Fibroblast of peridontal ligament (primary cell): ENCODE results near the gene SNRNP40.
"Not testable (repeated sequence)": the region's sequence is repeated elsewhere in the genome, so short reads cannot be mapped to it uniquely, and the experiment has no call there.

Experiments
- DNase-seq: peaks from one replicate; pipeline ENCODE4 v3.0.0-alpha.2; 2010; ENCODE audit errors: extremely low read depth

The SNRNP40 gene

DNA sequence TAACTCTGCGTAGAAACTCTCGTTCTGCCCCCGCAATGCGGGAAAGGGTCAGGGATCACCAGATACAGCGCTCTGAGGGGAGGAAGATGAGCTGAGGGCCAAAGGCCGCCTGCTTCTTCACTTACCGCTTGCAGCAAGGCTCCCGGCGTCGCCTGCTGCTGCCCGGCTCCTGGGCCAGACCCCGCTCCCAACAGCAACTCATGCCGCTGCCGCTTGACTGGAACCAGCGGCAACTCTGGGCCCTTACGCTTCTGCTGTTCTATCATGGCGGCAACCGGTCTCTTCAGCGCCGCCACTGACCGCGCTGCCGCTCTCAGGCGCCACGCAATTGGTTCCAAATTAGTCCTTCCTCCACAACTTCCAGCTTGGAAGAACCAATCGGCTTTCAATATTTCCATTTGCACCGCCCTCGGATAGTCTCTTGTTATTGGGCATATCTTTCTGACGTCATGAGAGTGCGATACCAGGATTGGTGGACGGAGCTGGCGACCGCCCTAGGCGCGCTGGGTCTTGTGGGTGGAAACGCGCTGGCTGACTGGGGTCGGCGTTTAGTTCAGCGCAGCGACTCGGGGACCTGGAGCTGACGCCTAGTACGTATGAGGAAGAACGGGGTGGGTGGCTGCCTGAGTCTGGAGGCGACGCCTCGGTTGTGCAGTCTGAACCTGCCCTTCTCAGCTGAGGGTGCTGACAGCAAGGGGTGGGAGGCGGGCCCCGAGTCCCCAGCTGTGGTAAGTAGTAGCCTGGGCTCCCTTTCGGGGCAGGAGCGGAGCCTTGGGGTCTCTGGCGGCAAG lies at the start of gene SNRNP40, which contains the start of gene ZCCHC17:
SNRNP40 (minus strand) TSS at position 303 of the 791 bp plus-strand sequence; CDS start at position 266, 37 bp downstream.
ZCCHC17 (plus strand) TSS at position 547 of the 791 bp plus-strand sequence. CDS start 13,067 bp downstream, outside the sequence.
- peak; percentile 100 for DNase-seq

DNA sequence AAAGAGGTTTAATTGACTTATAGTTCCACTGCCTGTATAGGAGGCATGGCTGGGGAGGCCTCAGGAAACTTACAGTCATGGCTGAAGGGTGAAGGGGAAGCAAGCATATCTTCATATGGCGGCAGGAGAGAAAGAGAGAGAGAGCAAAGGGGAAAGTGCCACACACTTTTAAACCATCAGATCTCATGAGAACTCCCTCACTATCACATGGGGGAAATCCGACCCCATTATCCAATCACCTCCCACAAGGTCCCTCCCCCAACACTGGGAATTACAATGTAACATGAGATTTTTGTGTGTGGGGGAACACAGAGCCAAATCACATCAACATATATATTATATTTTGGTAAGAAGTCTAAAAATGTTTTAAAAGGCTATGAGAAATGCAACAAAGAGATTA lies 49.0 kb upstream of the SNRNP40 start:
- no peak for DNase-seq

DNA sequence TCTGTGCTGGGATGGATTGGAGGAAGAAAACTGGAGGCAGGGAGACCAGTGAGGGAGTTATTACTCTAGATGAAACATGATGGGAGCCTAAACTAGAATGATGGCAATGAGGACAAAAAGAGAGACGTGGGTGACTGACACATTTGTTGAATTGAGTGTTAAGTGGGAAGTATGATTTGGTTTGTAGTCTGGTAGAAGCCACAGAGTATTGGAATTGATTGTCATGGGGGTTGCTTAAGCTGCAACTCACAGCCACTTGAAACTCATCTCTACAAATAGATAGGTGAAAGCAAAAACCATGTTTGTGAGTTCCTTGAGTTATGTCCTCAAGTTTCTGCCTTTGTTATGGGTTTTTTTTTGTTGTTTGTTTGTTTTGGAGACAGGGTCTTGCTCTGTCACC lies 47.9 kb upstream of the SNRNP40 start:
- no peak for DNase-seq

DNA sequence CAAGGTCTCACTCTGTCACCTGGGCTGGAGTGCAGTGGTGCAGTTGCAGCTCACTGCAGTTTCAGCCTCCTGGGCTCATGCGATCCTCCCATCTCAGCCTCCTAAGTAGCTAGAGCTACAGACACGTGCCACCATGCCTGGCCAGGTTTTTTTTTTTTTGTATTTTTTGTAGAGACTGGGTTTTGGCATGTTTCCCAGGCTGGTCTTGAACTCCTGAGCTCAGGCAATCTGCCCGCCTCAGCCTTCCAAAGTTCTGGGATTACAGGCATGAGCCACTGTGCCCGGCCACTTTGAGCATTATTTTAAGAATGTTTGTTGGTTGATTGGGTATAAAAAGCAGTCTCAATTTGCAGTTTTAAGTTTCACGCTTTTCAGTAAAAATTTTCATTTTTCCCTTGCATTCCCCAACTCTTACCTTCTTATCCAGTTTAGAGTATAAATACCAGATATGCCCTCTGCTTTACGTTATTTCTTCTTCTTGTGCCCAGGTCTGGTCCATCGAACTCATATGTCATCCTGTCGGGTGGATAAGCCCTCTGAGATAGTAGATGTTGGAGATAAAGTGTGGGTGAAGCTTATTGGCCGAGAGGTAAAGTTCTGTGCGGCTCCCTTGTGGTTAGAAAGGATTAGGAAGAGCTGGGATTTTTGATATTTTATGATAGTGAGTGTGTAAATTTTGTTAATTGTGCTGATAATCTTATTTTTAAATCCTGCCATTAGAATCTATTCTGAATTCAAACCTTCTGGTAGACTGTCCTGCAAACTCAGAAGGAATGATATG lies 40.3 kb upstream of the SNRNP40 start:
- DNase-seq: peak; percentile 2

DNA sequence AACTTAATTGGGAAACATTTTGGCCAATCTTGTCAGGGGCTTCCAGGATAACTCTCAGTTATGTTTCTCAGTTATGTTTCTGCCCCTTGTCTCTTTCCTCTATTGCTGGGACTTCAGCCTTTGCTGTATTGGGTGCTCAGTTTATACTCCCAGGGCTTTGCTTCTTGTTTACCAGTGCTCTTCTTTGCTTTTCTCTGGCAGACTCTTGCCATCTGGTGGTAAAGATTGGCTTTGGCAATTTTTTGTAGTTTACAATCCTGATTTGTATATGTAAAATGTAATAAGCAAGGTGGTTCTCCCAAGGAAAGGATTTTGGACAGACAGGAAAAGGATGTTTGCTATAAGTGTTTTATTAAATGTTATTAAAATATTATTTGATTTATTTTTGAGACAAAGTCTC lies 38.4 kb upstream of the SNRNP40 start:
- DNase-seq: peak; percentile 71

DNA sequence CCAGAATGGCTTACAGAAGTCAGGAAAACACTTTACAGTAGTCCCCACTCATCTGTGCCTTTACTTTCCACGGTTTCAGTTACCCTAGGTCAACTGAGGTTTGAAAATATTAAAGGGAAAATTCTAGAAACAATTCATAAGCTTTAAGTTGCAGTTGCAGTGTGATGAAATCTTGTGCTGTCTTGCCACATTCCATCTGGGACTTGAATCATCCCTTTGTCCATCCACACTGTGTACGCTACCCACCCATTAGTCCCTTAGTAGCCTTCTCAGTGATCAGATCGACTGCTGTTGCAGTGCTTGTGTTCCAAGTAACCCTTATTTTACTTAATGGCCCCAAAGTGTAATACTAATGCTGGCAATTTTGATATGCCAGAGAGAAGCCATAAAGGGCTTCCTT lies 30.8 kb upstream of the SNRNP40 start:
- peak; percentile 13 for DNase-seq

DNA sequence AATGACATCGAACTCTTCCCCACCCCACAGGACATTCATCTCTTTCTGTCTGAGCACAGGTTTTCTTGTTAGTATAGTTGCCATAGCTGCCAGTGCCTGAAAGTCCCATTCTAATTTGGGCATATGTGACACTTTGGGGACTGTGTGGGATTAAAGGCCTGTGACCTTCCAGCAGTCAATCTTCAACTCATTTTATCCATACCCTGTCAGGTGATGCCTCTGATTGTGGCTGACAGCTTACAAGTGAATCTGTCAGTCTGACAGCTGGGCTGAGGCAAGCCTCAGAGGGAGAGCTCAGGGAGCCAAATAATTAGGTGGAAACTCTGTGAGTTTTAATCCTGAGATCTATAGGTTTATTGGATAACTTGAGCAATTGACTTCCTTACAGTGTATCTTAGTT lies 29.9 kb upstream of the SNRNP40 start:
- no peak for DNase-seq

DNA sequence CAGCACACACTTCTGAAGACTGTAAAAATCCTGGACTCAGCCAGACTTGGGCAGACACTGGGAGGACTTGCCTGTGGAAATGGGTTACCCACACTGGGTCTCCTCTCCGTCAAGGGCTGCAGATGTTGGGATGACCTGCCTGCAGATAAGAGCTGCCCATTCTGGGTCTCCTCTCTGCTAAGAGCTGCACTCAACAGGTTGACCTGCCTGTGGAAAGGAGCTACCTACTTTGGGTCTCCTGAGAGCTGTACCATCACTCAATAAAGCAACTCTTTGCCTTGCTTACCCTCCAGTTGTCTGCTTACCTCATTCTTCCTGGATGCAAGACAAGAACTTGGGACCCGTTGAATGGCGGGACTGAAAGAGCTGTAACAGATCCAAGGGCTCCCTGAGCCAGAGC lies 28.4 kb upstream of the SNRNP40 start:
- DNase-seq: no peak

DNA sequence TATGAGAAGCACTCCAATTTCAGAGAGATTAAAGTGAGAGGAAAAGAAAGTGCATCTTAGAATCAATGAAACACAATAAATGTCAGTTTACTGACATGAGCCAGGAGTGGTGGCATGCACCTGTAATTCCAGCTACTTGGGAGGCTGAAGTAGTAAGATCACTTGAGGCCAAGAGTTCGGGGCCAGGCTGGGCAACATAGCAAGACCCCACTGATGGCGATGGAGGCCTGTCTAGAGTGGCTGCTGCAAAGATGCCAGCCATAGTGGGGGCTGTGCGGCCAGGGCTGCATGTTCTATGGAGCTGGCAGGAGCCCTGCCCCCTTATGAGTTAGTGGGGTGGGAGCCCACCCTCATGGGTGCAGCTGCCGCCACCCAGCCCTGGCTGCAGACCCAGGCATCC lies 27.5 kb upstream of the SNRNP40 start:
- no peak for DNase-seq

DNA sequence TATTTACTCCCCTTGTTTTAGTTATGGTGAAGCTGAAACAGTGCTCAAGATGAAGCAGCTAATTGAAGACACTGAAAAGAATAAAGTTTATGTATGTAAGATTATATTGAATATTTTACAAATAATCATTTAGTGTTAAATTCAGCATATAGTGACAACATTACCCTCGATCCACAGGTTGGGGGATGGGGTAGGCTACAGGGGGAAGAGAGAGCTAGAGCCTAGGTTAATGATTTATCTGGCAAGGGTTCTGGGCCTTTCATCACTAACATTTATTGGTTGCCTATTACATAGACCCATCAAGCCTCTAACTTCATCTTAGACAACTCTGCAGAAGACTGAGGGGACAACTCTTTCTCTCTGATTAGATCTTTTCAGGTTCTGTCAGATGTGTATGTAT lies 21.6 kb upstream of the SNRNP40 start:
- no peak for DNase-seq

DNA sequence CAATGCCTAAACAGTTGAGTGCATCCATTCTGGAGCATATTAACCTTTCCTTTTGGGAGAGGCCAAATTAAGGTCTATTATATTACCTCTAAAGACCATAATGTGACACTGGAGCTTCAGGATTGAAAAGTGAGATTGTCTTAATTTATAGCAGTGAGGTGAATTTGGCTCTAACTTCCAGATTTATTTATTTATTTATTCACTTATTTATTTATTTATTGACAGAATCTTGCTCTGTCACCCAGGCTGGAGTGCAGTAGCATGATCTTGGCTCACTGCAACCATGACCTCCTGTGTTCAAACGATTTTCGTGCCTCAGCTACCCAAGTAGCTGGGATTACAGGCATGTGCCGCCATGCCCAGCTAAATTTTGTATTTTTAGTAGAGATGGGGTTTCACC lies 19.3 kb upstream of the SNRNP40 start:
- no peak for DNase-seq

DNA sequence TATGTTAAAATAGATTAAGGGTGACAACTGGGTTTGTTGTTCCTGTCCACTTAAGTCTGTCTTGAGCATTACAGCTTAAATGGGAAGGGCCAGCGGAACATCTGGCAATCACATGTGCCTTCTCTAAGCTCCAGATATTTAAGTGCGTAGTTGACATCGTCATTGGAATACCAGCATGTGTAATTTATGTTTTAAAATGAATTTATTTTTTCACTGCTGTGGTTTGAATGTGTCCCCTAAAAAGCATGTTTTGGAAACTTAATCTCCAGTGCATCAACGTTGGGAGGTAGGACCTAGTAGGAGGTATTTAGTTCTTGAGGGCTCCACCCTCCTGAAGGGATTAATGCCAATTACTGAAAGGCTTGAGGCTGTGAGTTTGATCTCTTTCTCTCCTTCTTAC lies 13.6 kb upstream of the SNRNP40 start:
- DNase-seq: peak; percentile 54

DNA sequence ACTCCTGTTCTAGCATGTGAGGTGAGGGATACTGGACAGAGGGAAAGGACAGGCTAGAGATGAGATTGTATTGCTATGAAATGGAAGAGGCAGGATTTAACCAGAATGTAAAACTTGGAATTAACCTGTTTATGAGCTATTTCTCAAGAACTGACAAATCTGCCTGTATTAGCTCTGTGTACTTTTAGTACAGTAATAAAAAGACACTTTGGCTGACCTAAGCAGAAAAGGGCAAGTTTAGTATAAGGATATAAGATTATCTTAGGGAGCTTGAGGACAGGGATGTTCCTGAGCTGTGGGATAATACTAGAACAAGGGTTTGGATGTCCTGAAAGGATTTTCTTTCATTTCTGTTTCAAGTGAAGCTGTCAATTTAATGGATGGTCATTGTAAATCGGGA lies 11.4 kb upstream of the SNRNP40 start:
- no peak for DNase-seq

DNA sequence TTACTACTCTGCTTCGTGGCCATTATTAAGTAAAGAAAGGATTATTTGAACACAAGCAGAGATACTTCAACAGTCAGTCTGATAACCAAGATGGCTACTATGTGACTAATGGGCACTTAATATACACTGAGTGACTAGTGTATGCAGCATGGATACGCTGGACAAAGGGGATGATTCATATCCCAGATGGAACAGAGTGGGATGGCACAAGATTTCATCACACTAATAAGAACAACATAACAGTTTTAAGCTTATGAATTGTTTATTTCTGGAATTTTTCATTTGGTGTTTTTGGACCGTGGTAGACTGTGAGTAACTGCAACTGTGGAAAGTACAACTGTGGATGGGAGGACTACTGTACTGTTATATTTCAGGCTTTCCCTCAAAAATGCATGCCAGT lies 9.7 kb upstream of the SNRNP40 start:
- DNase-seq: peak; percentile 94

DNA sequence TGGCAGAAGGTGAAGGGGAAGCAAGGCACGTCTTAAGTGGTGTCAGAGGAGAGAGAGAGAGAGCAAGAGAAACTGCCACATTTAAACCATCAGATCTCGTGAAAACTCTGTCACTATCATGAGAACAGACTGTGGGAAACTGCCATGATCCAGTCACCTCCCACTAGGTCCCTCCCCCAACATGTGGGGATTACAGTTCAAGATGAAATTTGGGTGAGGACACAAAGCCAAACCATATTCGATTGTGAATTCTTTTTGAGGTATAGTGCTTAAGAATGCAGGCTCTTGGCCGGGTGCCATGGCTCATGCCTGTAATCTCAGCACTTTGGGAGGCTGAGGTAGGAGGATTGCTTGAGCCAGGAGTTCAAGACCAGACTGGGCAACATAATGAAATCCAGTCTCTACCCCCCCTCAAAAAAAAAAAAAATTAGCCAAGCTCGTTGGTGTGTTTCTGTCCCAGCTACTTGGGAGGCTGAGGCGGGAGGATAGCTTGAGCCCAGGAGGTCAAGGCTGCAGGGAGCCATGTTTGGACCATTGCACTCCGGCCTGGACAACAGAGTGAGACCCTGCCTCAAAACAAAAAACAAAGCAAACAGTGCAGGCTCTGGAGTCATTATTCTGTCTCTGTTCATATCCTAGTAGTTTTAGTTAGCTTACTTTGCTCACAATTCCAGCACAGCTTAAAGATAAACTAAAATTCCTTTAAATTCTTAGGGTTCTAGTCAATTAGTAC lies 6.3 kb upstream of the SNRNP40 start:
- DNase-seq: peak; percentile 40

DNA sequence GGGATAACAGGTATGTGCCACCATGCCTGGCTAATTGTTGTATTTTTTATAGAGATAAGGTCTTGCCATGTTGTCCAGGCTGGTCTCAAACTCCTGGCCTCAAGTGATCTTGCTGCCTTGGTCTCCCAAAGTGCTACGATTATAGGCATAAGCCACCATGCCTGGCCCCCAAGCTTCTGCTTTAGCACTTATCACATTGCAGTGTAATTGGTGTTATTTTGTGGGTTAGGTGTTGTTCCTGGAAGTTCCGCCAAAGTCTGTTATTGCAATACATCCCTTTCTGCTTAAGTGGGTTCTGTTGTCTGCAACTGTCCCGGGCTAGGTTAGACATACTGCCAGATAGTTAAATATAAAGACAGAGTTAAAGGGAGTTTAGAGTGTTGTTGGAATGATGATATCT lies 3.6 kb upstream of the SNRNP40 start:
- DNase-seq: no peak

DNA sequence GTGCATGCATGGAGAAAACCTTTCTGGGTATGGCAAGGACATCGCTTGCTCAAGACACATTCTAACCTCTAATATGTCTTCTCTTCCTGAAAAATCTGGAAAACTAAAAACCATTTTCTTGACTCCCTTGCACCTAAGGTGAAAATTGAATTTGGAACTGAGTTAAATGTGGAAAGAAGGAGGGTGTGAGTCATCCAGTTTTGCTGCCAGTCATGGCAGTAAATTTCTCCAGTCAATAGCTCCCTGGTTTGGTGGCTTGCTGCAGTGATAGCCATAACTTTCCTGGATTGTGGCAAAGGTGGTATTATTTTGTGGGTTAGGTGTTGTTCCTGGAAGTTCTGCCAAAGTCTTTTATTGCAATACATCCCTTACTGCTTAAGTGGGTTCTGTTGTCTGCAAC lies 2.8 kb upstream of the SNRNP40 start:
- peak; percentile 9 for DNase-seq

DNA sequence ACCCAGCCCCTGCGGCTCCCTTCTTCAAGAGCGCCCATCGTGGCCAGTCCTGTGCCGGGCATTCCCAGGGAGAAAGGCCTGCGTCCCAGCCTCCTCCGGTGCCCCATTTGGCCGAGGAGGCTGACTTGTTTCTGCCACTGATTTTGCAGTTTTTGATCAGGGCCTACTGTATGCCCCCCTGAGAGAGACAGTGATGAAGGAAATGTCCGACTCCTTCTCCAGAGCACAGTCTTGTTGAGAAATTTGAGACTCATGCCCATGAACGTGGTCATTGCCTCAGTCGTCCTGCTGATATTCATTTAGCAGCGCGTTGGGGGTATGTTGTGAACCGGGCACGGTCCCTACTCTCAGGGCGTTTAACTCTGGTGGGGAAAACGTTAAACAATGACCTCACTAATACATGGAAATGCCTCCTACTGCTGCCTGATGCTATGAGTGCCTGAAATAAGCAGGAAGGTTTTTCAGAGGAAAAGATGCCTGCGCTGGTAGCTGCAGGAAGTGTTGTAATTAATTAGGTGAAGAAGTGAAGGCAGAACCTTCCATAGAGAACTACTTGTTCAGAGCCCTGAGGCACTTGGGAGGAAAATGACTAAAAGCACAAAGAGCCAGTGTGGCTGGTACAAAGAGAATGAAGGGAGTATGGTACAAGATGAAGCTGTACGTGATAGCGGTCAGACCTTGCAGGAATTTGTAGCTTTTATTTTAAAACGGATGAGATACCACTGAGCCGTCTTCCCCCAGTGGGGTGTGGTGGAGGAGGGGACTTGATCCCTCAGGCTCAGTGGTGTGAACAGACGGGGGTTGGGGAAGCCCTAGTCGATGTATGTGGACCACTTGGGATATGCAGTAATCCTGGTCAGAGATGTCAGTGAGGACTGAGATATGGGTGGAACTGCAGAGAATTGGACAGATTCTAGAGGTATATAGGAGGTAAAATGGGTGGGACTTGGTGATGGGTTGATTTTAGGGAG lies 974 bp upstream of the SNRNP40 start:
- peak; percentile 23 for DNase-seq

DNA sequence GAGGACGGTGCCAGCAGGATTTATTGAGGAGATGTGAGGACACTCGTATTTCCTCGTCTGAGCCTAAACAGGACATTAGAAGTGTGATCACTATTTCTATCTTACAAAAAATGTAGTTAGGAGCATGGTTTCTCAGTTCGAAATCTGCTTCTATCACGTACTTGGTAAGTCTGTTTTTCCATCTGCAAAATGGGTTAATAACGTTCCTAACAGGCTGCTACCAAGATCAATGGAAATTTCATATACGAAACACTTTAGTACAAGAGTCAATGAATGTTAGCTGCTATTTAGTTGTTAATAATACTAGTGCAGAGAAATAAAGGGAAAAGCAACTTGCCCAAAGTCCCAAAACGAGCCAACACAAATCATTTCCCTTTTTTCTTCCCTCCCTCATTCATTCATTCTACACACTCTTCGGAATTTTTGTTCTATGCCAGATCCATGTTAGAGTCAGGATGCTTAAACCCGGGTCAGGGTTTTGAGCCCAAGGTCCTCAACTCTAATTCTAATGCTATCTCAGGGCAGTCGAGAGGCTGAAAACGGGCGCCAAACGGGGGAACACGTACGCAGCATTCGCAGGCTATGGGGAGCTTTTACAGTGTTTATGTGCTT lies 608 bp downstream of the SNRNP40 start:
- peak; percentile 4 for DNase-seq

DNA sequence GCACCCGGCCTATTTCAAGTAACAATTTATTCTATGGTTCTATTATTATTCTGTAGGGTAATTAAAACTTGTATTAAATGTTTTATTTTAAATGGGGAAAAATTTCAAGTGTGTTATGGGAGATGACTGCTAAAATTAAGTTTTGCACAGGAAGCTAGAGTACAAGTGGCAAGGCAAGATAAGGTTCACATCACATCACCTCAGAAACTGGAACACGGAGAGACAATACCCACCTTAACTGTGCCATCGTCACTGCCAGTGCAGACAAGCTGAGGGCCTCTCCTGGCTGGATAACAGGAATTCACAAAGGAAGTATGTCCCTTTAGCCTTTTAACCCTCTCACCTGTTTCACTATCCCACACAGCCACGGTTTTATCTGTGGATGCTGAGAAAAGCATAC lies 7.6 kb downstream of the SNRNP40 start:
- DNase-seq: no peak

DNA sequence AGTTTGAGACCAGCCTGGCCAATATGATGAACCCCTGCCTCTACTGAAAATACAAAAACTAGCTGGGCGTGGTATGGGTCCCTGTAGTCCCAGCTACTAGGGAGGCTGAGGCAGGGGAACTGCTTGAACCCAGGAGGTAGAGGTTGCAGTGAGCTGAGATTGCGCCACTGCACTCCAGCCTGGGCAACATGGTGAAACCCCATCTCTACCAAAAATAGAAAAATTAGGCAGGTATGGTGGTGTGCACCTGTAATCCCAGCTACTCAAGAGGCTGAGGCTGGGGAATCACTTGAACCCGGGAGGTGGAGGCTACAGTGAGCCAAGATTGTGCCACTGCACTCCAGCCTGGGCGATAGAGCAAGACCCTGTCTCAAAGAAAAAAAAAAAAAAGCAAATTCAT lies 8.8 kb downstream of the SNRNP40 start:
- DNase-seq: not testable (repeated sequence)
